Mononuclear cell (primary cell): ENCODE results near the gene CREB3. TPM values are rescaled to one million over a fixed set of nuclear protein-coding genes. Genes with fewer than 3 reads are reported as not detected.

Experiments used
- H3K27me3 ChIP-seq: 2 replicates; pipeline ENCODE4 v1.6.0; 2011; ENCODE audit warnings: low read length, control low read depth; ENCODE audit not compliant: insufficient read depth
- H3K4me1 ChIP-seq: 2 replicates; pipeline ENCODE4 v1.5.1; 2011; ENCODE audit warnings: mild to moderate bottlenecking, low read length, control low read depth; ENCODE audit not compliant: insufficient read depth
- H3K4me3 ChIP-seq: 2 replicates; pipeline ENCODE4 v1.5.1; 2011; ENCODE audit warnings: mild to moderate bottlenecking, low read length, moderate library complexity
- H3K9me3 ChIP-seq: 2 replicates; pipeline ENCODE4 v1.5.1; 2011; ENCODE audit warnings: low read depth, mild to moderate bottlenecking, control low read depth, low read length
- total RNA-seq: library from RNA; depleted of rRNA; stranded (reverse); fragments of >200 nt; gene quantifications from one replicate; pipeline ENCODE4 v1.2.3, GENCODE V29; 2012

Gene CREB3
- total RNA-seq, 1 donor = 15.7 TPM

DNA sequence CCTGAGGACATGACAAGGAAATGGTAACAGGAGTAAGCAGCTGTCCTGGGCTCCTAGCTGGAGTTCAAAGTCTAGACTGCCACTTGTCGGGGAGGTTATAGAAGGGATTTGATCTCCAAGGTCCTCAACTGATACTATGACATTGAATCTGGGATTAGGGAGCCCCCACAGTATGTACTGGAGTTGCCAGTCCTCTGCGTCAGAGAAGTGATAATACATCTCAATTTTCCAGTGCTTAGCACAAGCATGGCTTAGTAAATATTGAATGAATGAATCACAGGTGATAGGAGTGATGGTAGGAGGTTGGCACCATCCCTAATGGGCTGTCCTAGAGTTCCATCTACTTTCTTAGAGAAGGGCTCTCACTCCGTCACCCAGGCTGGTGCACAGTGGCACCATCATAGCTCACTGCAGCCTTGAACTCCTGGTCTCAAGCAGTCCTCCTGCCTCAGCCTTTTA is 36.5 kb upstream of the CREB3 start:
- peaks cover 12% of the 10 kb centered on the region for H3K4me1 ChIP-seq
- H3K27me3 ChIP-seq = no peaks in the 10 kb centered on the region
- H3K4me3 ChIP-seq = no peak overlapping the region
- H3K9me3 ChIP-seq = no peaks in the 10 kb centered on the region

DNA sequence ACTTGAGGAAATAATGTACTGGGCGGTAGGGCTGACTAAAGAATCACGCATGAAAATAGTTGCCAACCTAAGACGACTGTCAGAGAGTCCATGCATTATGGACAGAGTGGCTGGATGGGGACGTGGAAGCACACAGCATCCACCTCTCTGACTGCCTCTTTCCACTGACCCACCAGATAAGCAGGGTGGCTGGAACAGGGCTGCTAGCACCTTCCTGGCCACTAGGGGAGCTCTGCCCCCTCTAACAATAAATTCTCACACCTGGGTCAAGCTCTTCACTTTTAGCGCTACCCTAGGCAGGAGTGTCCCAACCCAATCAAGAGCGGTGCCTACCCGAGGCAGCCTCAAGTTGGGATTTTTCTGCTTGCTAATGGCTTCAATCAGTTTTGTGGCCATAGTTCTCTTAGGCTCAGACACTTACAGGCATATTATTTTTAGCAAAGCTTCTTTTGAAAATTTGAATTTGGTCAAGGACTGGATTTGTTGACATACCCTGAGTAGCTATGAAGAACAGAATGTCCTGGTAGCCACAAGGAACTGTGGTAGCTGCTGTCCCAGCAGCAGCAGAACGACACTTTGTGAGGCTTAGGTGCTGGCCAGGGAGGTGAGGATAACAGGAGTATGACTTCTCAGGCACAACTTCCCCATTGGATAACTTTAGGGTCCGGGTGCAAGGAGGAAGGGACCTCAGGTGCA is 35.8 kb upstream of the CREB3 start:
- no peak overlapping the region for H3K4me3 ChIP-seq
- H3K27me3 ChIP-seq = no peaks in the 10 kb centered on the region
- no peaks in the 10 kb centered on the region for H3K9me3 ChIP-seq
- peaks cover 5% of the 10 kb centered on the region for H3K4me1 ChIP-seq

DNA sequence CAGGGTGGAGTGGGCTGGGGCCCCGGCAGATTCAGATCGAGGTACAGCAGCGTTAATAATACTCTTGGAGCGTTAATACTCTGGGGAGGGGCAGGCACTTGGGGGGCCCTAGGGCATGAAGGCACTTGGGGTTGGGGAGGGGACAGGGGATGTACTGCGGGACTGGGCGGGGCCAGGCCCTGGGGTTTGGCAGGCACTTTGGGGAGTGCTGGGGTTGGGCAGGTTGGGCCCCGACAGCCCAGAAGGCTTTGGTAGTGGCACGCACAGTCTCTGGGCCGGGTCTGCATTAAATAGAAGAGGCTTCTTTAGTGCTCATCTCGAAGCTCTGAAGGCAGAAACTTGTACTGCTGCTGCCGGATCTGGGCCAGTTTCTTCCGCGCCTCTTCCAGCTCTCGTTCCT is 35.0 kb upstream of the CREB3 start:
- H3K9me3 ChIP-seq = no peaks in the 10 kb centered on the region
- H3K27me3 ChIP-seq = no peaks in the 10 kb centered on the region
- H3K4me3 ChIP-seq = no peak overlapping the region
- peaks cover 4% of the 10 kb centered on the region for H3K4me1 ChIP-seq

DNA sequence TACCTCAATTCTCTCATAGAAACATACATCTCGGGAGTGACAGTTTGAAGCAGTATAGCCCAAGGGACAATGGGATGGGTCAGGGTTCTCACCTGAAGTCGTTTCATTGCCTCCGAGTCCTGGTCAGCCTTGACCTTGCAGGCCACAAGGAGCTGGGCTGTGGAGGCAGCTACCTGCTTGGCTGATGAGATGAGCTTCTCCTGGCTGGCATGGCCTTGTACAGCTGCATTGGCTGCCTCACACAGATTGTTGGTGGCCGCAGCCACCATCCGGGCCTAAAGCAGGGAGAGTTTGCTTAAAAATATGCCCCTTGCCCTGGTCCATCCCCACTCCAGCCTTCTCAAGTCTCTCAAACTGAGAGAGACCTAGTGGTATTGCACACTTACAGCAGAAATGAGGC is 34.2 kb upstream of the CREB3 start:
- Histone ChIP-seq H3K4me3 (no peak overlapping the region), H3K27me3 (no peaks in the 10 kb centered on the region), H3K9me3 (no peaks in the 10 kb centered on the region), H3K4me1 (peaks cover 4% of the 10 kb centered on the region)

DNA sequence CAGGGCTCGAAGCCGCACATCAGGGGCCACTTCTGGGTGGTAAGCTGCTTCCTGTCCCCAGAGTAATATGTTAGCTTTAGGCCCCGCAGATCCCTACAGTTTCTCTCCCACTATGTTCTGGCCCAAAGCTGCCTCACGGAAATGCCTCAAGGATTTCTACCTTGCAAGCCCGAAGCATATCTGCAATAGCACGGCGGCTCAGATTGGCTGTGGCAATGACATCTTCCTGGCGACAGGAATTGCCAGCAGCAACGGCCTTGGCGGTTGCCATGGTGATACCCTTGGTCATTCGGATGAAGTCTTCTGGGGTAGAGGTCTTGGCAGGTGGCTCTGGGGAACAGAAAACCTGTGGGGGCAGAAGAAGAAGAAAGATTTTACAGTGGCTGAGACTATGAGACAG is 32.4 kb upstream of the CREB3 start:
- Histone ChIP-seq H3K4me1 (peaks cover 4% of the 10 kb centered on the region), H3K9me3 (no peaks in the 10 kb centered on the region), H3K27me3 (no peaks in the 10 kb centered on the region), H3K4me3 (no peak overlapping the region)

DNA sequence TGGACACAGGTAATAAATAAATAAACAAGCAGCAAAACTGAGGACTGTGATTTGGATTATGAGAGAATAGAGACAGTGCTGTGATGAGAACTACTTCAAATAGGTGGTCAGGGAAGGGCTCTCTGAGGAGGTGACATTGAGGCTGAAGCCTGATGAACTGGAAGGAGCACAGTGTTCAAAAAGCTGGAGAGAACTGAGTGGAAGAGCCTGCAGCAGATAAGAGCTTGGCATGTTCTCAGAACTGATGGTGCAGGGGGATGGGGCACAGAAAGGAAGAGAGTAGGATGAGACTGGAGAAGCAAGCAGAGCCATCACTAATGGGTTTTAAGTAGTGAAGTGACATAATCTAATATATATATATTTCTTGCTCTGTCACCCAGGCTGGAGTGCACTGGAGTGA is 31.5 kb upstream of the CREB3 start:
- Histone ChIP-seq H3K4me1 (peaks cover 4% of the 10 kb centered on the region), H3K4me3 (no peak overlapping the region), H3K9me3 (no peaks in the 10 kb centered on the region), H3K27me3 (no peaks in the 10 kb centered on the region)

DNA sequence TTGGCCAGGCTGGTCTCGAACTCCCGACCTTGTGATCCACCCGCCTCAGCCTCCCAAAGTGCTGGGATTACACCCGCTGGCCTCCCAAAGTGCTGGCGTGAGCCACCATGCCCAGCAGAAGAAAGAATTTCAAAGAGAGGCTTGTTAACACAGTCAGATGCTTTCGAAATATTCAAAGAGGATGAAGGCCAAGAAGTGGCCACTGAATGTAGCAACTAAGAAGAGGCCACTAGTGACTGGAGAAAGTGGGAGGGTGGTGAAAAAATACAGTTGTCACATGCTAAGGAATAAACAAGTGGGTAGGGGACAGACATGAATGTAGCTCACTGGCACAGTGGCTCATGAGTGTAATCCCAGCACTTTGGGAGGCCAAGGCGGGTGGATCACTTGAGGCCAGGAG is 29.8 kb upstream of the CREB3 start:
- H3K4me1 ChIP-seq = no peaks in the 10 kb centered on the region
- no peaks in the 10 kb centered on the region for H3K9me3 ChIP-seq
- H3K27me3 ChIP-seq = no peaks in the 10 kb centered on the region
- H3K4me3 ChIP-seq = no peak overlapping the region

DNA sequence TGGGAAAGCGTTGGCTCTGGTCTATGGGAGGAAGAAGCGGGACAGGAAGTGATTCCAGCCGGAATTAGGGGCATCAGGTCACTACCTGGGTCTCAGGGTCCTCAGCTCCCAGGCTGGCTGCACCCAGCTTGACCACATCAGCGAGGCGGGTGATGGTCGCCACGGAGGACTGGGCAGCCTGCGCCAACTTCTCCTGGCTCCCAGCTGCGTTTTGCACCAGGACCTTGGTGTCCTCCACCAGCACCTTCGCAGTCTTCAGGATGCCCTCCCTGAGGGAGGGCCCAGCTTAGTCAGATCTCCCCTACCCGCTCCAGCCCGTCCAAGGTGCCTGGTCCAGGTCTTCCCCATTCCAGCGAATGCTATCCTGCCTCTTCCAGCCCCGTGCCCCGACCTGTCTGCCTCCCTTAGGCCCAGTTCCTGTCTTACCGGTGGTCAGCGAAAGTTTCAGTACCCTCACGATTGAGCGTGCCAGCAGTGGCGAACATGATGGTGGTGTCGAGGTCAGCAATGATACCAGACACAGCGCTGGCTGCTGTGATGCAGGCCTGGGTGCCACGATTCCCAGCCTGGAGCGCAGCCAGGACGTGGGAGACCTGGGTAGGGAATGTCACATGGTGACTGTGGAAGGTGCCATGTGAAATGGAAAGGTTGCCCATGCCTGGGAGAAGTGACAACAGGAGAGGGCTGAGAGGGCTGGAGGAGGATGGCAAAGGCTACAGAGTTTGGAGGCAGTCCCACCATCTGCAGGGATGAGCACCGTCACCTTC is 28.4 kb upstream of the CREB3 start:
- Histone ChIP-seq H3K9me3 (no peaks in the 10 kb centered on the region), H3K4me1 (no peaks in the 10 kb centered on the region), H3K27me3 (no peaks in the 10 kb centered on the region), H3K4me3 (no peak overlapping the region)

DNA sequence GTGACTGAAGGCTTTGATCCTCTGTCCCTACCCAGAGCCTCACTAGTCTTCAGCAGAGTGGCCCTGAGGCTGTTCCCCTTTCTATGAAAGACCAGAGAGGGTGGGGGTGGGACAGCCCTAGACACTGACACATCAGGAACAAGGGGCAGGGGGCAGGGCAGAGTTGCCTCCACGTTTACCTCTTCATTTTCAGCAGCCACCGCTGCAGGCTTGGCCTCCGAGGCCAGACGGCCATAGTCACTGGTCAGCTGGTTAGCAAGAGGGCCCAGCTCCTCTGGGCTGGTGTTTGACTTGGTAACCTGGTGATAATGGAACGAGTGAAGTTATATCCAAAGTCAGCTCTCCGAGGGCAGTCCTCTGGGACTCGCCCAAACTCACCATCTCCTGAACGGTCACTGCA is 27.1 kb upstream of the CREB3 start:
- Histone ChIP-seq H3K4me3 (no peak overlapping the region), H3K27me3 (no peaks in the 10 kb centered on the region), H3K4me1 (no peaks in the 10 kb centered on the region), H3K9me3 (no peaks in the 10 kb centered on the region)

DNA sequence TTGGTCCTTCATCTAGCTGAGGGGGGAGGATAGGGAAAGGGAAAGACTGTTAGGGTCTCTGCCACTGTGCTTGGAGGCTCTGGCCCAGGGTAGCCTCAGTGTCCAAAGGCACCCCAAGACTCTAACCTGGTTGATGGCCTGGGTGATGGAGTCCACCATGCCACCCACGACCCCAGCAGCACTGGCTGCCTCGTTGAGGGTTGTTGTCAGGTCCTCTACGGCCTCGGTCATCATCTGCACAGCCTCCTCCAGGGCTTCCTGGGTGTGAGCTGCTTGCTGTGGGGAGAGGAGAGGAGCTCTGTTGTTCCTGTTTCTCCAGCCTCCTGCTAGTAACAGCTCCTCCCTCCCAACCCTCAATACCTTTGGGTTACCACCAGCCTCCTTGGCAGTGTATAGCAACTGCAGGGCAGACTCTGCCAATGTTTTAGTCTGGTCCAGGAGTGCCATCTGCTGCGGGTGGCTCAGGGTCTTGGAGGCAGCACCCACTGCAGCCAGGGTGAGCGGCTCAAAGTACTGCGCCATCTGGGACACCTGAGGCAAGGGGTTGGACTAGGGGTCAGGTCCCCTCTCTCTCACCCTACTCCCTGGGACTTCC is 26.5 kb upstream of the CREB3 start:
- Histone ChIP-seq H3K4me3 (no peak overlapping the region), H3K9me3 (no peaks in the 10 kb centered on the region), H3K27me3 (no peaks in the 10 kb centered on the region), H3K4me1 (no peaks in the 10 kb centered on the region)

DNA sequence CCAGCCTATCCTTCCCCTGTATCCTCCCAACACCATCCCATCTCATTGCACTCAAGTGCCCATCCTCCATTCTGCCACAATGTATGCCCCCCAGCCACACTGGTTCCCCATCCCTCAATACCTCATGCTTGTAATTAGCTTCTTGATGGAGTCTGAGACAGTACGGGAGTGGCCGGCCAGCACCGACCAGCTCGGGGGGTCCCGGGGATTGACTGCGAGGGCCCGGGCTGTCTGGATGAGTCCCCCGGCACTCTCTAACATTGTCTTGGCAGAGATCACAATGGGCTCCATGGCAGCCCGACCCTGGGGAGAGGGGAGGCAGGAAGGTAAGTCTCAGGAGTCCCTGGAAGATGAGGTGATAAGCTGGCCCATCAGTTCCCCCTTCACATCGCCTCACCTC is 25.5 kb upstream of the CREB3 start:
- H3K4me3 ChIP-seq = no peak overlapping the region

DNA sequence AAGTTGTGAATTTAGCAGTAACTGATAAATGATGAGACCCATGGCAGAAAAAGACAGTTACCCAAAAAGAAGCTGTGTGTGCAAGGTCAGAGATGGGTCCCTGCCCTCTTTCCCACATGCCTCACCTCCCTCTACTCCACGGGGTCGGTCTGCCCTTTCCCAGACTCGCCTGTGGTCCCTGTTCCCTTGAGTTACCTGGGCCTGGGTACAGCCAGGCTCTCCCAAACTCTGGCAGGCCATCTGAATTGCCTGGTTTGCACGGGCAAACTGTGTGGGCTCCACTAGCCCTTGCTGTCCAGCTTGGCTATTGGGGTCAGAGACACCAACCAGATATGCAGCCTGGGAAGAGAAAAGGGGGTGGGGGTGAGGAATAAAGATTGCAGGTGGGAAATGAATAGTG is 24.3 kb upstream of the CREB3 start:
- Histone ChIP-seq H3K27me3 (no peaks in the 10 kb centered on the region), H3K4me1 (no peaks in the 10 kb centered on the region), H3K4me3 (no peak overlapping the region), H3K9me3 (no peaks in the 10 kb centered on the region)

More for the DNA sequence above, 25.5 kb upstream of the CREB3 start:
- Histone ChIP-seq H3K27me3 (no peaks in the 10 kb centered on the region), H3K4me1 (no peaks in the 10 kb centered on the region), H3K9me3 (no peaks in the 10 kb centered on the region)

DNA sequence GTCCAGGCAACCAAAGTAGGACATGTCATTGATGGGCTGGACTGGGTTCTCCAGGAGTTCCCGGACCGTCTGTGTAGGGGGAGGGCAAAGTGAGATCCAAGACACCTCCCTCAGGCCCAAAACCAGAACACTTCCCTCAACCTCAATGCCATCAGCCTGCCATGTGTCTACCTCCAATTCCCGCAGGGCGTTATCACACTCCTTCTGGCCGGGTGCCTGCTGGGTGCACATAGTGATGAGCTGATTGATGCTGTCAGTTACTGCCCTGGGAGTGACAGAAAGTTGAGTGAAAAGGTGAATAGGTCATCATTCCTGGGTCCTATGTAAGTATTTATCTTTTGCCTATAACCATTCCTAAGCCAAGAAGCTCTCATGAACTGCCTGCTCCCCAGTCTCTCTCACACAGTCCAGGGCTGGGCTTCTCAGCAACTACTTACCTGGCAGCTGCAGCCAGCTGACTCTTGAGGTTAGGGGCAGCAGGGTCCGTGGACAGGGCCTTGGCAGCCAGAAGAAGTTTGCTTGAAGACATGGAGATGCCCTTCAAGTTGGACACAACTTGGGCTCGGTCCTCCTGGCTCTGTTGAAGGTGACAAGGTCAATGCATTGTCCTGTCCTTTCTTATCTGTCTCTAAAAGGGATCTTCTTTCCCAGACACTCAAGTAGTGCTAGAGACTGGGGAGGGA is 21.5 kb upstream of the CREB3 start:
- Histone ChIP-seq H3K27me3 (no peaks in the 10 kb centered on the region), H3K9me3 (no peaks in the 10 kb centered on the region), H3K4me1 (no peaks in the 10 kb centered on the region), H3K4me3 (no peak overlapping the region)

DNA sequence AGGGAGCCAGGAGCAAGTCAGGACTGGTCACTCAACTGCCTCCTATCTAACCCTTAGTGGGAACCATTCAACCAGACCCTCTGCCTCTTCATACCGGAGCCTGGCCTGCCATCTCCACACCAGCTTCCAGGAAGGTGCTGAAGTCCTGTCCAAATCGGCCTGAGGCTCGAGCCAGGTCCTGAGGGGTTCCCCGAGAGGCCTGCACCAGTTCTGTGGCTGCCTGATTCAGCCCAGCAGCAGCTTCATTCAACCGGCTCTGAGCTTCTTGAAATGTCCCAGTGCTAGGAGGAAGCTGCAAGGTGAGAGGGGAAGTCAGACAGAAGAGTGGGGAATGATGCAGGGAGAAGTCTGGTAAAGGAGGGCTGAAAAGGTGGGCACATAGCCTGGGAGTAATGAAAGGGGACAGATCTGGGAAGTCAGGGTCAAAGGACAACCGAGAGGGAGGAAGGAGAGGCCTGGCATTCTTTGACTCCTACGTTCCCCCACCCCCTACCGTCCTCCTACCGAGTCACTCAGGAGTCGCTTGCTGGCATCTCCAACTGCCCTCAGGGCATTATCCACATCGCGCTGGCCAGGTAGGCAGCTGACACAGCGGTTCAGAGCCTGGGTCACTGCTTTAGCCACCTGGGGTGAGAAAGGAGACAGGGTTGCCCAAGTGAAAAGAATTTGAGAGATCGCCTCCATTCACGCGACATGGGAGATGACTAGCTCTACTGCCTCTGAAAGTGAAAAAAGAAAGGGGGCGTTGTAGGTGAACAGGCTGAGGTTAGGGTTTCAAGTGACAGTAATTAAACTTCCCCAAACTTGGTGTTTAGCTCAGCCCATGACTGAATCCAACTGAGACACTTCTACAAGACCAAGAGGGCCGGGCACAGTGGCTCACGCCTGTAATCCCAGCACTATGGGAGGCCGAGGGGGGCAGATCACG is 20.7 kb upstream of the CREB3 start:
- Histone ChIP-seq H3K9me3 (no peaks in the 10 kb centered on the region), H3K4me1 (no peaks in the 10 kb centered on the region), H3K4me3 (no peak overlapping the region), H3K27me3 (no peaks in the 10 kb centered on the region)
